Spleen (tissue), 7 donors: ENCODE measurements around the gene CXorf51A.

ENCODE experiments used
- POLR2A ChIP-seq, 3 donors: fragments of 450-650 bp; IDR thresholded peaks; one replicate each; pipeline ENCODE4 v1.5.1; 2017; ENCODE audit warnings: antibody characterized with exemption in 3 of 3, mild to moderate bottlenecking in 1 of 3
- POLR2AphosphoS5 ChIP-seq, 3 donors: sonication (generic); formaldehyde crosslinking; IDR thresholded peaks; one replicate each; pipeline ENCODE4 v1.5.1; 2017; ENCODE audit warnings: antibody characterized with exemption in 3 of 3
- TF ChIP-seq, protein P1 (sequence below), 11 experiments: fragments of 200-600 bp in 7 of 11; fragments of 450-650 bp in 4 of 11; sonication (generic) in 4 of 11; IDR thresholded peaks in 8 of 11; conservative IDR thresholded peaks in 3 of 11; 1 replicate in 7 of 11; 2 replicates in 4 of 11; pipeline versions ENCODE4 v1.4.0 to v1.8.0; 2016 to 2021; ENCODE audit warnings: antibody characterized with exemption in 11 of 11, inconsistent platforms in 4 of 11, mild to moderate bottlenecking in 1 of 11
- donor health status: DM: no; HTN: no; CAD: no; lungs with moderate emphysema.
- donor health status: DM: no; HTN: no; CAD: no.
- donor health status: DM: no; HTN: no; CAD: no.

- TF ChIP-seq, protein P1, sequence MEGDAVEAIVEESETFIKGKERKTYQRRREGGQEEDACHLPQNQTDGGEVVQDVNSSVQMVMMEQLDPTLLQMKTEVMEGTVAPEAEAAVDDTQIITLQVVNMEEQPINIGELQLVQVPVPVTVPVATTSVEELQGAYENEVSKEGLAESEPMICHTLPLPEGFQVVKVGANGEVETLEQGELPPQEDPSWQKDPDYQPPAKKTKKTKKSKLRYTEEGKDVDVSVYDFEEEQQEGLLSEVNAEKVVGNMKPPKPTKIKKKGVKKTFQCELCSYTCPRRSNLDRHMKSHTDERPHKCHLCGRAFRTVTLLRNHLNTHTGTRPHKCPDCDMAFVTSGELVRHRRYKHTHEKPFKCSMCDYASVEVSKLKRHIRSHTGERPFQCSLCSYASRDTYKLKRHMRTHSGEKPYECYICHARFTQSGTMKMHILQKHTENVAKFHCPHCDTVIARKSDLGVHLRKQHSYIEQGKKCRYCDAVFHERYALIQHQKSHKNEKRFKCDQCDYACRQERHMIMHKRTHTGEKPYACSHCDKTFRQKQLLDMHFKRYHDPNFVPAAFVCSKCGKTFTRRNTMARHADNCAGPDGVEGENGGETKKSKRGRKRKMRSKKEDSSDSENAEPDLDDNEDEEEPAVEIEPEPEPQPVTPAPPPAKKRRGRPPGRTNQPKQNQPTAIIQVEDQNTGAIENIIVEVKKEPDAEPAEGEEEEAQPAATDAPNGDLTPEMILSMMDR (IDR thresholded peaks at IDR 0.05 in 8 of 11, conservative IDR thresholded peaks at IDR 0.05 in 3 of 11): no peak
- no peak for TF ChIP-seq POLR2A (IDR thresholded peaks at IDR 0.05)
- no peak for TF ChIP-seq POLR2AphosphoS5 (IDR thresholded peaks at IDR 0.05)
Observed at GRCh38 chrX:146863566-146863965, 49.0 kb upstream of the CXorf51A start.
